ENCODE measurements around the gene COL6A2. TPM values are rescaled to one million over a fixed set of nuclear protein-coding genes. Genes with fewer than 3 reads are reported as not detected.

Gene COL6A2
- total RNA-seq, 5 donors from 2014 or later (not counting 1 experiment from before 2014, with no cell fraction given) = 33.8 to 85.2 (median 60.7) TPM

DNA sequence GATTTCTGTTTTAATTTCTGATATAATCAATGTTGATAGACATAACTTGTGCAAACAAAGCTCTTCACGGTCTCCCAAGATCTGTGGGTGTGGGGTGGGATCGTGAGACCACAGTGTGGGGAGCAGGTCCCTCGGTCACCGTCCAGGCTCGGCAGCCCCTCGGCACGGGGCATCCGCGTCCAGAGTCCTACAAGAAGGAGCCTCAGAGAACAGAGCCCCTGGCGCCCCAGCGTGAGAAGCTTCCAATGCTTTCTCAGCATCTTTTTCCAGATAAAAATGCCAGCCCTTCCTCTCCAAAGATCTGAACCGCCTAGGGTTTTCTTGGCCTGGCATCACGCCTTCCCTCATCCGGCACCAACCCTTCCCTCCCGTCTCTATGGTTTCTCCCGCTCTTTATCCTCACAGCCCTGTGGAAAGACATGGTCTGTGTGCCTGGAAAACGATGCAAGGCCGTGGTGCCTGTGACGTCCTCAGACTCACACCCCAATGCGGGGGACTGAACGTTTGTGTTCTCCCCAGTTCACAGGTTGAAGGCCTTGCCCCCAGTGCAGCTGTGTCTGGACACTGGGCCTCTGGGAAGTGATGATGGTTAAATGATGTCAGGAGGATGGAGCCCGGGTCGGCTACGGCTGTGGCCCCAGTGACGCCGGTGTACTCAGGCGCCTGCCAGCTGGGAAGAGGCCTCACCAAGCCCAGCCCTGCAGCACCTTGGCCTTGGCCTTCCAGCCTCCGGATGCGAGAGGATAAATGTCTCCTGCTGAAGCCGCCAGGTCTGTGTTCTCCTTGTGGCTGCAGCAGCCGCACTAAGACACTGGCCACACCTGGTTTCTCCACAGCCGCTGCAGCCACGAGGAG is 45.9 kb upstream of the COL6A2 start:
- Histone ChIP-seq H3K27me3 (replicated peaks in 1 of 2; ENCODE audit: control insufficient read depth in 2 of 2, extremely low read depth in 1 of 2, insufficient read depth in 2 of 2, low read length in 1 of 2) (peaks cover 0 to 44% of the 10 kb centered on the region in 2 experiments), H3K4me1 (ENCODE audit: control insufficient read depth in 1 of 2, extremely low read depth in 1 of 2, insufficient read depth in 2 of 2, low read length in 2 of 2) (peaks cover 0 to 14% of the 10 kb centered on the region in 2 experiments), H3K36me3 (ENCODE audit: control insufficient read depth in 2 of 2, extremely low read depth in 1 of 2, insufficient read depth in 1 of 2, low read length in 1 of 2) (no peaks in the 10 kb centered on the region), H3K27ac (ENCODE audit: low read length) (peak overlapping the region; percentile 36), H3K4me3 (ENCODE audit: control insufficient read depth in 1 of 2, extremely low read depth in 1 of 2, low read length in 1 of 2) (no peak overlapping the region), H3K9me3 (no peaks in the 10 kb centered on the region)
- WGBS (ENCODE audit: insufficient coverage) = 89% methylated on average over 30 of the region's 33 CpGs
- Mint-ChIP-seq H3K9me3 (no peaks in the 10 kb centered on the region), H3K36me3 (no peaks in the 10 kb centered on the region), H3K4me3 (no peak overlapping the region), H3K4me1 (peaks cover under 1 to 2% (median 2%) of the 10 kb centered on the region in 3 donors), H3K27me3 (peaks cover 0 to 9% of the 10 kb centered on the region in 2 donors), H3K27ac (no peak overlapping the region)
- no peak for ATAC-seq (replicated peaks in 1 of 4)
- POLR2A ChIA-PET = no interaction called here
- no peak for DNase-seq
- CTCF ChIA-PET = no interaction called here

DNA sequence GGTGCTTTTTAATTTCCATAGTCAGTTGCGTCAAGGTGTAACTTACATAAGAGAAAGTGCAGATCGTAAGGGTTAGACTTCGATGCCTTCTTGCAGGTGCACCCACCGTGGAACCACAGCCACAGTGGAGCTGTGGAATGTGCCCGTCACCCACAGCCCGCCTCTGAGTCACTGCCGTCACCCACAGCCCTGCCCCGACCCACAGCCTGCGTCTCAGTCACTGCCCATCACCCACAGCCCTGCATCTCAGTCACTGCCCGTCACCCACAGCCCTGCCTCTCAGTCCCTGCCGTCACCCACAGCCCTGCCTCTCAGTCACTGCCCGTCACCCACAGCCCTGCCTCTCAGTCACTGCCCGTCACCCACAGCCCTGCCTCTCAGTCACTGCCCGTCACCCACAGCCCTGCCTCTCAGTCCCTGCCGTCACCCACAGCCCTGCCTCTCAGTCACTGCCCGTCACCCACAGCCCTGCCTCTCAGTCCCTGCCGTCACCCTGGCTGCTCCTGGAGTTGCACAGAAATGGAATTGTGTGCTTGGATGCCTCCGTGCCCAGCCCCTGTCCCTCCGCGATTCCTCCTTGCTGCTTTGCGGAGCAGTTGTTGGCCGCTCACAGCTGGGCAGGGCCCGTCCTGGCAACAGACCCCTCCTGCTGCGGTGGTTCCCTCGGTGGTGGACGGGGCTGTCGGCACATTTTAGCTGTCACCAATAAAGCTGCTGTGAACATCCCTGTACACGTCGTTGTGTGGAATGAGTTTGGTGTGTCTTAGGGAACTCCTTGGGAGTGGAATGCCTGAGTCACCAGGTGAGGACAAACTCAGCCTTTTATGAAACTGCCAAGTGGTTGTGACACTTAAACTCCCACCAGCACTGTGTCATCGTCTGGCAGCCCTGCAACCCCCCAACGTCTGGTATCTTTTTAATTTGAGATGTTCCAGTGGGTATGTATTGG is 44.9 kb upstream of the COL6A2 start:
- H3K27ac Mint-ChIP-seq = no peak overlapping the region
- peaks cover 9 to 11% (median 10%) of the 10 kb centered on the region in 3 donors for H3K4me1 Mint-ChIP-seq

DNA sequence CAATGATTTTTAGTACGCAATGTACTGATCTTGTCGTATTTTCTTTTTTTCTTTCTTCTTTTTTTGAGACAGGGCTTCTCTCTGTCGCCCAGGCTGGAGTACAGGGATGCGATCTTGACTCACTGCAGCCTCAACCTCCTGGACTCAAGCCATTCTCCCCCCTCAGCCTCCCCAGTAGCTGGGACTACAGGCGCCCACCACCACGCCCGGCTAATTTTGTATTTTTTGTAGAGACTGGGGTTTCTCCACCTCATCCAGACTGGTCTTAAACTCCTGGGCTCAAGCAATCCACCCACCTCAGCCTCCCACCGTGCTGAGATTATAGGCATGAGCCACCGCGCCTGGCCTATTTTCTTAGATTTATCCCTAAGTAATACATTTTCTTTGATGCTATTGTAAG is 43.9 kb upstream of the COL6A2 start:
- ChIA-PET POLR2A (no interaction called here), CTCF (no interaction called here)
- Histone ChIP-seq H3K9me3 (no peaks in the 10 kb centered on the region), H3K27me3 (replicated peaks in 1 of 2; ENCODE audit: control insufficient read depth in 2 of 2, extremely low read depth in 1 of 2, insufficient read depth in 2 of 2, low read length in 1 of 2) (peaks cover 0 to 61% of the 10 kb centered on the region in 2 experiments), H3K36me3 (ENCODE audit: control insufficient read depth in 2 of 2, extremely low read depth in 1 of 2, insufficient read depth in 1 of 2, low read length in 1 of 2) (no peaks in the 10 kb centered on the region), H3K4me1 (ENCODE audit: control insufficient read depth in 1 of 2, extremely low read depth in 1 of 2, insufficient read depth in 2 of 2, low read length in 2 of 2) (peaks cover 5 to 29% of the 10 kb centered on the region in 2 experiments), H3K27ac (ENCODE audit: low read length) (no peak overlapping the region), H3K4me3 (ENCODE audit: control insufficient read depth in 1 of 2, extremely low read depth in 1 of 2, low read length in 1 of 2) (no peak overlapping the region)
- H3K4me1 Mint-ChIP-seq = peaks cover 14 to 17% (median 17%) of the 10 kb centered on the region in 3 donors
- 90% methylated on average over 4 of the region's 10 CpGs for WGBS (ENCODE audit: insufficient coverage)
- H3K4me3 Mint-ChIP-seq = no peak overlapping the region
- no peak for ATAC-seq (replicated peaks in 1 of 4)
- no peak overlapping the region for H3K27ac Mint-ChIP-seq
- no peak for DNase-seq
- peaks cover 8 to 25% of the 10 kb centered on the region in 2 donors for H3K27me3 Mint-ChIP-seq
- H3K36me3 Mint-ChIP-seq = no peaks in the 10 kb centered on the region
- H3K9me3 Mint-ChIP-seq = no peaks in the 10 kb centered on the region

More for the DNA sequence above, 44.9 kb upstream of the COL6A2 start:
- peaks cover 3 to 17% of the 10 kb centered on the region in 2 donors for H3K27me3 Mint-ChIP-seq
- H3K4me3 Mint-ChIP-seq = no peak overlapping the region
- ATAC-seq (replicated peaks in 1 of 4) = peak in 1 of 4 experiments; percentile 41
- 60% methylated on average over 23 of the region's 31 CpGs for WGBS (ENCODE audit: insufficient coverage)
- peak in 18 of 35 experiments; percentile 14 to 56 (median 38) for DNase-seq
- Histone ChIP-seq H3K4me1 (ENCODE audit: control insufficient read depth in 1 of 2, extremely low read depth in 1 of 2, insufficient read depth in 2 of 2, low read length in 2 of 2) (peaks cover 5 to 23% of the 10 kb centered on the region in 2 experiments), H3K27ac (ENCODE audit: low read length) (peak overlapping the region; percentile 38), H3K36me3 (ENCODE audit: control insufficient read depth in 2 of 2, extremely low read depth in 1 of 2, insufficient read depth in 1 of 2, low read length in 1 of 2) (no peaks in the 10 kb centered on the region), H3K4me3 (ENCODE audit: control insufficient read depth in 1 of 2, extremely low read depth in 1 of 2, low read length in 1 of 2) (no peak overlapping the region), H3K27me3 (replicated peaks in 1 of 2; ENCODE audit: control insufficient read depth in 2 of 2, extremely low read depth in 1 of 2, insufficient read depth in 2 of 2, low read length in 1 of 2) (peaks cover 0 to 53% of the 10 kb centered on the region in 2 experiments), H3K9me3 (no peaks in the 10 kb centered on the region)
- no peaks in the 10 kb centered on the region for H3K9me3 Mint-ChIP-seq
- H3K36me3 Mint-ChIP-seq = no peaks in the 10 kb centered on the region
- ChIA-PET CTCF (no interaction called here), POLR2A (no interaction called here)

DNA sequence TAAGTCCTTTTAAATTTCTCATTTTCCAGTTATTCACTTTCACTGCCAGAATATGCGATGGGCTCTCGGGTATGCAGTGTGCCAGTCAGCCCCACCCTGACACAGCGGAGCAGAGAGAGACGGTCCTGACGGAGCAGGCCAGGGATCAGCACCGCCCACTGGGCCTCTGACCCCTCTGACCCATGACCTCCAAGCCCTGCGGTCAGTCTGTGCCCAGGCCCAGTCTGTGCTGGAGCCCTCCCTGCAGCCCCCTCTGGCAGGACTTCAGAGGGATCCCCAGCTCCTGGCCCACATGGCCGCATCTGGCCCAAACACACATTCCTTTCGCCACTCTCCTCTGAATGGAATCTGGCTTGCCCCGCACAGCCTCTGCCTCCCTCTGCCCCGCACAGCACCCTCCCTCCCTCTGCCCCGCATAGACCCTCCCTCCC is 43.4 kb upstream of the COL6A2 start:
- Mint-ChIP-seq H3K36me3 (no peaks in the 10 kb centered on the region), H3K4me1 (peaks cover 14 to 17% (median 17%) of the 10 kb centered on the region in 3 donors), H3K27me3 (peaks cover 12 to 28% of the 10 kb centered on the region in 2 donors), H3K9me3 (no peaks in the 10 kb centered on the region), H3K27ac (no peak overlapping the region), H3K4me3 (no peak overlapping the region)
- ChIA-PET CTCF (no interaction called here), POLR2A (no interaction called here)
- H3K27me3 ChIP-seq (replicated peaks in 1 of 2; ENCODE audit: control insufficient read depth in 2 of 2, extremely low read depth in 1 of 2, insufficient read depth in 2 of 2, low read length in 1 of 2) = peaks cover 0 to 64% of the 10 kb centered on the region in 2 experiments
- H3K27ac ChIP-seq (ENCODE audit: low read length) = no peak overlapping the region
- no peak overlapping the region for H3K4me3 ChIP-seq (ENCODE audit: control insufficient read depth in 1 of 2, extremely low read depth in 1 of 2, low read length in 1 of 2)
- DNase-seq (peak in 1 of 35 experiments; percentile 22), ATAC-seq (replicated peaks in 1 of 4) (no peak)
- no peaks in the 10 kb centered on the region for H3K36me3 ChIP-seq (ENCODE audit: control insufficient read depth in 2 of 2, extremely low read depth in 1 of 2, insufficient read depth in 1 of 2, low read length in 1 of 2)
- WGBS (ENCODE audit: insufficient coverage) = 93% methylated on average over 10 of the region's 12 CpGs
- H3K9me3 ChIP-seq = no peaks in the 10 kb centered on the region
- peaks cover 5 to 29% of the 10 kb centered on the region in 2 experiments for H3K4me1 ChIP-seq (ENCODE audit: control insufficient read depth in 1 of 2, extremely low read depth in 1 of 2, insufficient read depth in 2 of 2, low read length in 2 of 2)

DNA sequence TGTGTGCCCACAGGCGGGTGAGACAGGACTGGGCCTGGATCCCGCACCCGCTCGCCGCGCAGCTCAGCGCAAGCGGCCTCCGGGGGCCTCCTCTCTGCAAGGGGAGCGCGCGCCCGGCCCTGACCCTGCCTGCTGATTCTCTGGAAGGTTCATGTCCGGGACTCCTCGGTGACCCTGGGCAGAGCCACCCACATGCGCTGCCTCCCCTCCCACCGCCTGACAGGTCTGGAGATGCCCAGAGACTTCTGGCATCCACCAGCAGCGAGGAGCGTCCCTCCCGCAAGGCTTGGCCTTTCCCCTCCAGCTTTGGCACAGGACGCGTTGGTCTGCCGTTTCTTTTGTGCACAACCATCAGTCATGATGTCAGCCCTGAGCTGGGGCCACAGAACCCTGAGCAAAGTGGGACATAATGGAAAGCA is 42.0 kb upstream of the COL6A2 start:
- WGBS (ENCODE audit: insufficient coverage) = 95% methylated on average over 19 of the region's 23 CpGs
- no peak for DNase-seq
- Histone ChIP-seq H3K4me1 (ENCODE audit: control insufficient read depth in 1 of 2, extremely low read depth in 1 of 2, insufficient read depth in 2 of 2, low read length in 2 of 2) (peaks cover 5 to 29% of the 10 kb centered on the region in 2 experiments), H3K27ac (ENCODE audit: low read length) (no peak overlapping the region), H3K9me3 (no peaks in the 10 kb centered on the region), H3K36me3 (ENCODE audit: control insufficient read depth in 2 of 2, extremely low read depth in 1 of 2, insufficient read depth in 1 of 2, low read length in 1 of 2) (no peaks in the 10 kb centered on the region), H3K27me3 (replicated peaks in 1 of 2; ENCODE audit: control insufficient read depth in 2 of 2, extremely low read depth in 1 of 2, insufficient read depth in 2 of 2, low read length in 1 of 2) (peaks cover 0 to 68% of the 10 kb centered on the region in 2 experiments), H3K4me3 (ENCODE audit: control insufficient read depth in 1 of 2, extremely low read depth in 1 of 2, low read length in 1 of 2) (no peak overlapping the region)
- CTCF ChIA-PET = no interaction called here
- H3K27ac Mint-ChIP-seq = no peak overlapping the region
- no peak for ATAC-seq (replicated peaks in 1 of 4)
- no peaks in the 10 kb centered on the region for H3K9me3 Mint-ChIP-seq
- no peaks in the 10 kb centered on the region for H3K36me3 Mint-ChIP-seq
- H3K27me3 Mint-ChIP-seq = peaks cover 12 to 30% of the 10 kb centered on the region in 2 donors
- POLR2A ChIA-PET = no interaction called here
- no peak overlapping the region for H3K4me3 Mint-ChIP-seq
- H3K4me1 Mint-ChIP-seq = peaks cover 14 to 17% (median 17%) of the 10 kb centered on the region in 3 donors

DNA sequence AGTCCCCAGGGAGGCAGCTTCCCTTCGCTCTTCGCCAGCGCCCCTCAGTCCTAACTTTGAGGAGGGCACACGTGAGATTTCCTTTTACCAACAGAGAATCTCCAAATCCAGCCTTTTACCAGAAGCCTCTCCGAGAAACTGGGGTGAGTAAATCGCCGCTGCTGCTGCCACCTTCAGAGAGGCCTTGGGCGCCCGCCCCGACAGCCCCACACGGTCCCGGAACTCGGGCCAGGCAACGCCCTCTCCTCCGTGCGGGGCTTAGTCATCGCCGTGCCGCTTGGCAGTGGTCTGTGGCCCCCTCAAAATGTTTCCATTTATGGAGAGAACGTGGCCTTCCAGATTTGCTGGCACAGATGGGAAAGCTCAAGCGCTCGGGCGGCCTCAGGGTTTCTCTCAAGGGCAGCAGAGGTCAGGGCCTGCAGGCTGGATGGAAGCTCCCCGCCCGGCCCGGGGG is 41.4 kb upstream of the COL6A2 start:
- CTCF ChIA-PET = no interaction called here
- WGBS (ENCODE audit: insufficient coverage) = 73% methylated on average over 20 of the region's 26 CpGs
- POLR2A ChIA-PET = no interaction called here

More for the DNA sequence above, 41.4 kb upstream of the COL6A2 start:
- H3K4me1 Mint-ChIP-seq = peaks cover 14 to 17% (median 17%) of the 10 kb centered on the region in 3 donors
- no peak overlapping the region for H3K27ac Mint-ChIP-seq
- no peaks in the 10 kb centered on the region for H3K9me3 Mint-ChIP-seq
- H3K36me3 Mint-ChIP-seq = no peaks in the 10 kb centered on the region
- DNase-seq = no peak
- Histone ChIP-seq H3K36me3 (ENCODE audit: control insufficient read depth in 2 of 2, extremely low read depth in 1 of 2, insufficient read depth in 1 of 2, low read length in 1 of 2) (no peaks in the 10 kb centered on the region), H3K4me3 (ENCODE audit: control insufficient read depth in 1 of 2, extremely low read depth in 1 of 2, low read length in 1 of 2) (no peak overlapping the region), H3K4me1 (ENCODE audit: control insufficient read depth in 1 of 2, extremely low read depth in 1 of 2, insufficient read depth in 2 of 2, low read length in 2 of 2) (peaks cover 5 to 29% of the 10 kb centered on the region in 2 experiments), H3K27me3 (replicated peaks in 1 of 2; ENCODE audit: control insufficient read depth in 2 of 2, extremely low read depth in 1 of 2, insufficient read depth in 2 of 2, low read length in 1 of 2) (peaks cover 0 to 72% of the 10 kb centered on the region in 2 experiments), H3K9me3 (no peaks in the 10 kb centered on the region), H3K27ac (ENCODE audit: low read length) (no peak overlapping the region)
- H3K27me3 Mint-ChIP-seq = peaks cover 13 to 35% of the 10 kb centered on the region in 2 donors
- H3K4me3 Mint-ChIP-seq = no peak overlapping the region
- peak in 2 of 4 experiments; percentile 34 to 43 for ATAC-seq (replicated peaks in 1 of 4)
